Ovary (tissue), 9 donors: ENCODE data around the gene GRM5. TPM values are rescaled to one million over a fixed set of nuclear protein-coding genes. Genes with fewer than 3 reads are reported as not detected.

Experiments
- DNase-seq, 5 donors: peaks; one replicate each; pipeline ENCODE4 v3.0.0-alpha.2; 2019 to 2020
- H3K27ac ChIP-seq, 2 donors: fragments of 200-600 bp; one replicate each; pipeline versions ENCODE4 v1.5.1 to v1.8.0; 2019 to 2022
- H3K27me3 ChIP-seq: fragments of 200-600 bp; one replicate; pipeline ENCODE4 v1.8.0; 2022
- H3K36me3 ChIP-seq: fragments of 200-600 bp; sonication (generic); one replicate; pipeline ENCODE4 v1.5.1; 2019
- H3K4me1 ChIP-seq: one replicate; pipeline ENCODE4 v1.8.1; 2013; ENCODE audit warnings: mild to moderate bottlenecking, moderate library complexity; ENCODE audit not compliant: insufficient read depth
- H3K4me3 ChIP-seq: fragments of 200-600 bp; sonication (generic); one replicate; pipeline ENCODE4 v1.5.1; 2017
- H3K9me3 ChIP-seq, 2 donors: fragments of 200-600 bp in 1 of 2; sonication (generic) in 1 of 2; one replicate each; pipeline versions ENCODE4 v1.5.1 to v1.8.1; 2013 to 2019; ENCODE audit warnings: mild to moderate bottlenecking in 1 of 2, moderate library complexity in 1 of 2
- CTCF ChIP-seq, 3 donors: fragments of 450-650 bp in 2 of 3; fragments of 200-600 bp in 1 of 3; IDR thresholded peaks; one replicate each; pipeline versions ENCODE4 v1.5.1 to v1.8.0; 2016 to 2022; ENCODE audit warnings: antibody characterized with exemption in 3 of 3, mild to moderate bottlenecking in 1 of 3
- EP300 ChIP-seq: sonication (generic); formaldehyde crosslinking; IDR thresholded peaks from one replicate; pipeline ENCODE4 v1.6.1; 2017; ENCODE audit warnings: antibody characterized with exemption
- POLR2A ChIP-seq: fragments of 450-650 bp; IDR thresholded peaks from one replicate; pipeline ENCODE4 v1.6.1; 2017; ENCODE audit warnings: antibody characterized with exemption, mild to moderate bottlenecking, moderate library complexity
- WGBS, 3 donors: extraction: QIAGEN DNeasy Blood & Tissue Kit in 1 of 3; methylation state at CpG; one replicate each; pipeline versions ENCODE4 v1.1.5 to v1.1.7; 2013 to 2017; 5-methylcytosine and 5-hydroxymethylcytosine counted together
- intact Hi-C, 4 donors: fragments of 100-400 bp; cut with DNase I; formaldehyde crosslinking; loops; one replicate each; pipeline versions ENCODE4 v1.11.0 to v1.15.1; 2022 to 2023
- polyA plus RNA-seq, 2 donors: library from polyadenylated mRNA; stranded (reverse); fragments of 200-250 nt in 1 of 2; fragments of 350-450 nt in 1 of 2; fragmentation: Illumina TruSeq in 1 of 2; extraction: RNeasy Lipid Tissue Mini Kit (QIAGEN cat#74804) in 1 of 2; gene quantifications; one replicate each; pipeline ENCODE4 v1.2.3, GENCODE V29; 2013 to 2014
- total RNA-seq, 7 donors: library from RNA; depleted of rRNA in 2 of 7; stranded (reverse); fragments of >200 nt in 2 of 7; fragmentation: NEBNext Ultra II Directional in 3 of 7; extraction: Animal tissue kit (Norgen Biotek cat#: 25700) in 3 of 7; gene quantifications; one replicate each; pipeline versions ENCODE4 v1.1.0 to v1.2.4, GENCODE V29; 2016 to 2023
- donor health status: DM: no; HTN: no; CAD: no; lungs with moderate emphysema.
- donor health status: DM: no; HTN: no; CAD: no.
- donor health status: Bipolar disorder and iron deficiency.
- donor health status: DM: yes; HTN: yes; CAD: no.
- donor health status: DM: no; HTN: no; CAD: no.
- donor health status: DM: yes; HTN: yes; CAD: no.

Gene GRM5
- total and polyA plus RNA-seq, 9 donors, result under 0.01 to 0.03 TPM; not detected in 7

DNA sequence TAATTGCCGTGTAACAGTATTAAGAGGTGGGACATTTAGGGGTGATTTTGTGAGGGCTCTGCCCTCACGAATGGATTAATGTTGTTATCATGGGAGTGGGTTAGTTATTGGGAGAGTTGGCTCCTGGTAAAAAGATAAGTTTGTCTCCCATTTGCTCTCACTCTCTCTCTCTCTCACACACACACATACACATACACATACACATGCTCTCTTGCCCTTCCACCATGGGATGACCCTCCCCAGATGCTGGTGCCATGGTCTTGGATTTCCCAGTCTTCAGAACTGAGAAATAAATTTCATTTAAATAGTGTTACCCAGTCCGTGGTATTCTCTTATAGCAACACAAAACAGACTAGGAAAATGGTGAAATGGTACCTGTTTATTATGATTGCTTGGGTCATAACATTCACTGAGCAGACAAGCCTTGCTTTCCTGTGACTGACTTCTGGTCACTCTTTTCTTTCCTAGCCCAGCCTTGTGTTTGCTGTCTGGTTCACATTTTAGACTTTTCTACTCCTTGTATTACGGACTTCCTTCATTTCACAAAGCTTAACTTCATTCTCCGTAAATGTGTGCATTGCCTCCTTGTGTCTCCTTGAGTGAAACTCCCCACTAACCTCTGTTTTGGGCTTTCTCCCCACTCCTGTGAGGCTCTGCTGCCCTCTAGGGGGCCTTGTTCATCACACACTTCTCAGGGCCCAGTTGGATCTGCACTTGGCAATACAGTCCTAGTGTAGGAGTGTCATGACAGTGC, 521.7 kb downstream of the GRM5 start:
- no peaks in the 10 kb centered on the region for H3K4me1 ChIP-seq
- peak; percentile 45 to 82 (median 75) for DNase-seq
- no peaks in the 10 kb centered on the region for H3K9me3 ChIP-seq
- WGBS, 3 donors, result 55 to 57% (median 55%) methylated on average over 5 of the region's 5 CpGs
- no peaks in the 10 kb centered on the region for H3K27me3 ChIP-seq
- no peak overlapping the region for H3K27ac ChIP-seq
- intact Hi-C loops, result loop anchor here in 1 of 4 donors (5.0 kb wide), 1 partner anchor 1192 kb away; no protein-coding TSS in a partner anchor
- H3K4me3 ChIP-seq, result no peak overlapping the region
- H3K36me3 ChIP-seq, result no peaks in the 10 kb centered on the region
- no peak for TF ChIP-seq POLR2A
- TF ChIP-seq CTCF (IDR thresholded peaks at IDR 0.05), result peak; percentile 36 to 77 (median 69)
- no peak for TF ChIP-seq EP300

DNA sequence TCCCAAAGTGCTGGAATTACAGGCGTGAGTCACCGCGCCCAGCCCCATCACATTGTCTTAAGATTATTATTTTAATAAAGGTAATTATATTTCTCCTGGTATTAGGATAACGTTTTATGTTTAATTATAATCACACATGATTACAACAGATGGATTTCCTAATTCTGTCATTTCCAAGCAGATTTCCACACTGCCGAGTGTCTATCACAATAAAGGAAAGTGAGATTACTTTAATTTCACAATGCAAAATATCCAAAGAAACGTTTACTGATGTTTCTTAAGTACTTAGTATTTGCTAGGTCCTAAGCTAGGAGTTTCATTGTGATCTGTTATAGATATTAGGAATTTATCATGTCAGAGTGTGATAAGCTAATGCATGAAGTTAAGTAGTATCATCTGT, 524.8 kb downstream of the GRM5 start:
- H3K4me3 ChIP-seq, result no peak overlapping the region
- no peak overlapping the region for H3K27ac ChIP-seq
- H3K9me3 ChIP-seq, result no peaks in the 10 kb centered on the region
- no peaks in the 10 kb centered on the region for H3K4me1 ChIP-seq
- TF ChIP-seq POLR2A (no peak), EP300 (no peak), CTCF (IDR thresholded peaks at IDR 0.05) (no peak)
- H3K36me3 ChIP-seq, result no peaks in the 10 kb centered on the region
- no peak for DNase-seq
- 83 to 90% (median 85%) methylated on average over 6 of the region's 6 CpGs for WGBS, 3 donors
- H3K27me3 ChIP-seq, result no peaks in the 10 kb centered on the region
- intact Hi-C loops, result loop anchor here in 1 of 4 donors (5.0 kb wide), 1 partner anchor 1189 kb away; no protein-coding TSS in a partner anchor

DNA sequence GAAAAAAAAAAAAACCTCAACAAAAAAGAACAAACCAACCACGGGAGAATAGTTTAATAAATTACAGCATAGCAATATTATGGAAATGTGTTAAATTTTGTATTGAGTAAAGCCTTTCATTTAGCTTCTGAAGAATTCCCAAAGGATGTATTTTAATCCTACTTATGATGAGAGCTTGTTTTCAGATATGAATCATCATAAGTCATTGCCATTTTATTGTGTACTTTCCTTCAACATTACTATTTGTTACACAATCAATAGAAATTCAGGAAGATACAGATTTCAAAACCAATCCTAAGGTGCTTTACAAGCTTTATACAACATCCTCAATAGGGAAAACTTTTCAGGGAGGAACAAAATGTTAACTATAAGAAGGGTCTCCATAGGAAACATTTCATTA, 527.7 kb downstream of the GRM5 start:
- WGBS, 3 donors, result 43 to 61% (median 61%) methylated on average over 1 of the region's 1 CpG

GRCh38 chr11:88537613-88538012, 528.2 kb downstream of the GRM5 start:
- WGBS, 3 donors, result 48 to 49% (median 49%) methylated on average over 2 of the region's 2 CpGs
- Histone ChIP-seq H3K27me3 (no peaks in the 10 kb centered on the region), H3K4me3 (no peak overlapping the region), H3K9me3 (no peaks in the 10 kb centered on the region), H3K4me1 (no peaks in the 10 kb centered on the region), H3K36me3 (no peaks in the 10 kb centered on the region), H3K27ac (no peak overlapping the region)
- intact Hi-C loops, result no loop called here
- TF ChIP-seq EP300 (no peak), CTCF (IDR thresholded peaks at IDR 0.05) (no peak), POLR2A (no peak)
- DNase-seq, result no peak

More for the DNA sequence above, 527.7 kb downstream of the GRM5 start:
- H3K36me3 ChIP-seq, result no peaks in the 10 kb centered on the region
- H3K4me3 ChIP-seq, result no peak overlapping the region
- intact Hi-C loops, result no loop called here
- TF ChIP-seq CTCF (IDR thresholded peaks at IDR 0.05) (no peak), POLR2A (no peak)
- no peaks in the 10 kb centered on the region for H3K9me3 ChIP-seq
- H3K27ac ChIP-seq, result no peak overlapping the region
- DNase-seq, result no peak
- H3K27me3 ChIP-seq, result no peaks in the 10 kb centered on the region
- no peaks in the 10 kb centered on the region for H3K4me1 ChIP-seq
